ENCODE measurements around the gene SHE. TPM values are rescaled to one million over a fixed set of nuclear protein-coding genes. Genes with fewer than 3 reads are reported as not detected.

Gene SHE
- total RNA-seq, 1 experiment from 2014 or later, result not detected

DNA sequence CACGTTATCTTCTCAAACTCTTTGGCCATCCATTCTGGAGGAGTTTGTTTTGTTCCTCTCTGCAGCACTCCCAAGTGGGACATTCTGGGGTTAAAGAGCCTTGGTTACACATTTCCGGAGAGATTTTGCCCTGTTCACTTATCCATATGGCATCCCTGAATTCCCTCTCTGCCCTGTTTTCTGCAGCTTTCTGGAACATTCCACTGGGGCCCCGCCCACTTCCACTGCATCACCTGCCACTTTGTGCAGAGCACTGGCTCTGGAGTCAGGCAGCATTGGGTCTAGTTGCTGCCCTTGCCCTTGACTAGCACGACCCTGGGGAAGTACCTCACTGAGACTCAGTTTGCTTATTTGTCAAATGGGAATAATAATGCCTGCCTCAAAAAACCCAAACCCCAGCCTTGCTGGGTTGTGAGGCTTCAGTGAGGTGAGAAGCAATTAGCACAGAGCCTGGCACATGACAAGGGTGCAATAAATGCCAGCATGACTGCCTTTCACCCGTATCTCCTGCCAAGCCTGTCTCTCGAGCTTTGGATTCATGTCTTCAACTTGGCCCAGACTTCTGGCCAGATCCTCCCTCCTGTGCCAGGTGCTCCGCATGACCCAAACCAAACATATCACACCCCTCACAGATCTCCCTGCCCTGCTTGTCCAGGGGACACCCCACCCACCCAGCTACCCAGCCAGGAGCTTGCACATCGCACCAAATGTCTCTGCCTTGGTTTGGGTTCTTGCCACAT, 58.8 kb downstream of the SHE start:
- H3K36me3 ChIP-seq (ENCODE audit: control insufficient read depth in 1 of 2, insufficient read depth in 2 of 2, low read length in 2 of 2), result no peaks in the 10 kb centered on the region
- H2AFZ ChIP-seq (ENCODE audit: low read depth, low read length, poor library complexity, severe bottlenecking), result no peak overlapping the region
- no peak overlapping the region for H3K27ac ChIP-seq (ENCODE audit: low read depth, low read length)
- TF ChIP-seq CEBPB (IDR thresholded peaks at IDR 0.05; ENCODE audit: low read depth), result no peak
- TF ChIP-seq, protein P1, sequence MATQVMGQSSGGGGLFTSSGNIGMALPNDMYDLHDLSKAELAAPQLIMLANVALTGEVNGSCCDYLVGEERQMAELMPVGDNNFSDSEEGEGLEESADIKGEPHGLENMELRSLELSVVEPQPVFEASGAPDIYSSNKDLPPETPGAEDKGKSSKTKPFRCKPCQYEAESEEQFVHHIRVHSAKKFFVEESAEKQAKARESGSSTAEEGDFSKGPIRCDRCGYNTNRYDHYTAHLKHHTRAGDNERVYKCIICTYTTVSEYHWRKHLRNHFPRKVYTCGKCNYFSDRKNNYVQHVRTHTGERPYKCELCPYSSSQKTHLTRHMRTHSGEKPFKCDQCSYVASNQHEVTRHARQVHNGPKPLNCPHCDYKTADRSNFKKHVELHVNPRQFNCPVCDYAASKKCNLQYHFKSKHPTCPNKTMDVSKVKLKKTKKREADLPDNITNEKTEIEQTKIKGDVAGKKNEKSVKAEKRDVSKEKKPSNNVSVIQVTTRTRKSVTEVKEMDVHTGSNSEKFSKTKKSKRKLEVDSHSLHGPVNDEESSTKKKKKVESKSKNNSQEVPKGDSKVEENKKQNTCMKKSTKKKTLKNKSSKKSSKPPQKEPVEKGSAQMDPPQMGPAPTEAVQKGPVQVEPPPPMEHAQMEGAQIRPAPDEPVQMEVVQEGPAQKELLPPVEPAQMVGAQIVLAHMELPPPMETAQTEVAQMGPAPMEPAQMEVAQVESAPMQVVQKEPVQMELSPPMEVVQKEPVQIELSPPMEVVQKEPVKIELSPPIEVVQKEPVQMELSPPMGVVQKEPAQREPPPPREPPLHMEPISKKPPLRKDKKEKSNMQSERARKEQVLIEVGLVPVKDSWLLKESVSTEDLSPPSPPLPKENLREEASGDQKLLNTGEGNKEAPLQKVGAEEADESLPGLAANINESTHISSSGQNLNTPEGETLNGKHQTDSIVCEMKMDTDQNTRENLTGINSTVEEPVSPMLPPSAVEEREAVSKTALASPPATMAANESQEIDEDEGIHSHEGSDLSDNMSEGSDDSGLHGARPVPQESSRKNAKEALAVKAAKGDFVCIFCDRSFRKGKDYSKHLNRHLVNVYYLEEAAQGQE (IDR thresholded peaks at IDR 0.05; ENCODE audit: low read depth), result no peak
- no peak for TF ChIP-seq EZH2phosphoT487 (IDR thresholded peaks at IDR 0.05; ENCODE audit: borderline replicate concordance)
- no peak for TF ChIP-seq JUND (IDR thresholded peaks at IDR 0.05)
- no peak for TF ChIP-seq TCF7L2 (IDR thresholded peaks at IDR 0.05; ENCODE audit: borderline replicate concordance, extremely low read depth, insufficient read depth, insufficient read length)
- TF ChIP-seq ZFX (IDR thresholded peaks at IDR 0.05), result no peak
- TF ChIP-seq POLR2A (IDR thresholded peaks at IDR 0.05; ENCODE audit: borderline replicate concordance, extremely low read depth, insufficient read depth, insufficient read length), result no peak
- TF ChIP-seq, protein P2, sequence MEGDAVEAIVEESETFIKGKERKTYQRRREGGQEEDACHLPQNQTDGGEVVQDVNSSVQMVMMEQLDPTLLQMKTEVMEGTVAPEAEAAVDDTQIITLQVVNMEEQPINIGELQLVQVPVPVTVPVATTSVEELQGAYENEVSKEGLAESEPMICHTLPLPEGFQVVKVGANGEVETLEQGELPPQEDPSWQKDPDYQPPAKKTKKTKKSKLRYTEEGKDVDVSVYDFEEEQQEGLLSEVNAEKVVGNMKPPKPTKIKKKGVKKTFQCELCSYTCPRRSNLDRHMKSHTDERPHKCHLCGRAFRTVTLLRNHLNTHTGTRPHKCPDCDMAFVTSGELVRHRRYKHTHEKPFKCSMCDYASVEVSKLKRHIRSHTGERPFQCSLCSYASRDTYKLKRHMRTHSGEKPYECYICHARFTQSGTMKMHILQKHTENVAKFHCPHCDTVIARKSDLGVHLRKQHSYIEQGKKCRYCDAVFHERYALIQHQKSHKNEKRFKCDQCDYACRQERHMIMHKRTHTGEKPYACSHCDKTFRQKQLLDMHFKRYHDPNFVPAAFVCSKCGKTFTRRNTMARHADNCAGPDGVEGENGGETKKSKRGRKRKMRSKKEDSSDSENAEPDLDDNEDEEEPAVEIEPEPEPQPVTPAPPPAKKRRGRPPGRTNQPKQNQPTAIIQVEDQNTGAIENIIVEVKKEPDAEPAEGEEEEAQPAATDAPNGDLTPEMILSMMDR (IDR thresholded peaks at IDR 0.05 in 2 of 3, conservative IDR thresholded peaks at IDR 0.05 in 1 of 3; ENCODE audit: borderline replicate concordance in 1 of 3, insufficient read depth in 1 of 3, low read depth in 2 of 3, low read length in 2 of 3), result no peak
- TF ChIP-seq, protein P3, sequence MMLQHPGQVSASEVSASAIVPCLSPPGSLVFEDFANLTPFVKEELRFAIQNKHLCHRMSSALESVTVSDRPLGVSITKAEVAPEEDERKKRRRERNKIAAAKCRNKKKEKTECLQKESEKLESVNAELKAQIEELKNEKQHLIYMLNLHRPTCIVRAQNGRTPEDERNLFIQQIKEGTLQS (IDR thresholded peaks at IDR 0.05), result no peak
- TF ChIP-seq CBX3 (IDR thresholded peaks at IDR 0.05; ENCODE audit: low read depth), result no peak
- TF ChIP-seq EGR1 (IDR thresholded peaks at IDR 0.05; ENCODE audit: low read depth), result no peak
- TF ChIP-seq FOSL1 (IDR thresholded peaks at IDR 0.05; ENCODE audit: low read depth), result no peak
- TF ChIP-seq SIN3A (IDR thresholded peaks at IDR 0.05; ENCODE audit: low read depth), result no peak
- no peak for TF ChIP-seq YY1 (IDR thresholded peaks at IDR 0.05; ENCODE audit: extremely low read depth, insufficient replicate concordance, low read depth, low read length)
- TF ChIP-seq, protein P4, sequence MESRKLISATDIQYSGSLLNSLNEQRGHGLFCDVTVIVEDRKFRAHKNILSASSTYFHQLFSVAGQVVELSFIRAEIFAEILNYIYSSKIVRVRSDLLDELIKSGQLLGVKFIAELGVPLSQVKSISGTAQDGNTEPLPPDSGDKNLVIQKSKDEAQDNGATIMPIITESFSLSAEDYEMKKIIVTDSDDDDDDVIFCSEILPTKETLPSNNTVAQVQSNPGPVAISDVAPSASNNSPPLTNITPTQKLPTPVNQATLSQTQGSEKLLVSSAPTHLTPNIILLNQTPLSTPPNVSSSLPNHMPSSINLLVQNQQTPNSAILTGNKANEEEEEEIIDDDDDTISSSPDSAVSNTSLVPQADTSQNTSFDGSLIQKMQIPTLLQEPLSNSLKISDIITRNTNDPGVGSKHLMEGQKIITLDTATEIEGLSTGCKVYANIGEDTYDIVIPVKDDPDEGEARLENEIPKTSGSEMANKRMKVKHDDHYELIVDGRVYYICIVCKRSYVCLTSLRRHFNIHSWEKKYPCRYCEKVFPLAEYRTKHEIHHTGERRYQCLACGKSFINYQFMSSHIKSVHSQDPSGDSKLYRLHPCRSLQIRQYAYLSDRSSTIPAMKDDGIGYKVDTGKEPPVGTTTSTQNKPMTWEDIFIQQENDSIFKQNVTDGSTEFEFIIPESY (IDR thresholded peaks at IDR 0.05; ENCODE audit: extremely low read depth, insufficient replicate concordance, low read length), result no peak
- TF ChIP-seq, protein P5, sequence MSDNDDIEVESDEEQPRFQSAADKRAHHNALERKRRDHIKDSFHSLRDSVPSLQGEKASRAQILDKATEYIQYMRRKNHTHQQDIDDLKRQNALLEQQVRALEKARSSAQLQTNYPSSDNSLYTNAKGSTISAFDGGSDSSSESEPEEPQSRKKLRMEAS (IDR thresholded peaks at IDR 0.05), result no peak
- no peak for TF ChIP-seq EZH2 (IDR thresholded peaks at IDR 0.05)
- TF ChIP-seq RAD21 (IDR thresholded peaks at IDR 0.05; ENCODE audit: low read depth), result no peak
- no peak for TF ChIP-seq SP1 (IDR thresholded peaks at IDR 0.05; ENCODE audit: low read depth)
- peaks cover 14 to 35% of the 10 kb centered on the region in 2 experiments for H3K4me1 ChIP-seq (ENCODE audit: control insufficient read depth in 1 of 2, insufficient read depth in 2 of 2, low read length in 2 of 2)
- no peak overlapping the region for H3K4me3 ChIP-seq (replicated peaks in 1 of 2; ENCODE audit: low read depth in 1 of 2, low read length in 2 of 2)
- no peak overlapping the region for H3K4me2 ChIP-seq (ENCODE audit: low read length)
- H3K27me3 ChIP-seq (ENCODE audit: insufficient read depth, low read length), result no peaks in the 10 kb centered on the region
- no TSS peak for BruUV-seq (replicated peaks)
- DNase-seq (ENCODE audit: low read depth, low spot score), result no peak
- intact Hi-C loops (cut with micrococcal nuclease), result no loop called here
- H4K20me1 ChIP-seq (ENCODE audit: insufficient read depth), result no peaks in the 10 kb centered on the region
- H3K79me2 ChIP-seq (ENCODE audit: insufficient read depth, low read length), result no peaks in the 10 kb centered on the region
- CTCF ChIA-PET, result interaction anchor here (1.0 kb wide), 1 partner anchor 38 kb away, joined by 3 read pairs; no protein-coding TSS in a partner anchor
- ATAC-seq, result no peak
- H3K9ac ChIP-seq (ENCODE audit: low read length), result no peak overlapping the region
- H3K9me2 ChIP-seq (ENCODE audit: insufficient read depth), result no peaks in the 10 kb centered on the region
- POLR2A ChIA-PET, result no interaction called here
- RAD21 ChIA-PET (ENCODE audit: low non-redundant PET in 1 of 2, low total read pairs in 2 of 2, uncharacterized antibody in 2 of 2, unreplicated experiment in 2 of 2), result no interaction called here
- no peaks in the 10 kb centered on the region for H3K9me3 ChIP-seq (ENCODE audit: control insufficient read depth in 1 of 2, insufficient read depth in 1 of 2, low read depth in 1 of 2, low read length in 2 of 2)
